Subcutaneous adipose tissue (tissue), 4 donors: Measurements from ENCODE around the gene IQGAP2. TPM values are rescaled to one million over a fixed set of nuclear protein-coding genes. Genes with fewer than 3 reads are reported as not detected.

Source experiments
- CTCF ChIP-seq: fragments of 450-650 bp; IDR thresholded peaks from one replicate; pipeline ENCODE4 v1.5.1; 2016; ENCODE audit warnings: low read depth, mild to moderate bottlenecking, control low read depth, antibody characterized with exemption, moderate library complexity
- total RNA-seq, 4 donors: library from RNA; depleted of rRNA; stranded (reverse); fragments of >200 nt; gene quantifications; one replicate each; pipeline ENCODE4 v1.1.0, GENCODE V29; 2016

IQGAP2 gene
- total RNA-seq, 4 donors from 2014 or later, result 16.8 to 119 (median 57.0) TPM

- no peak for TF ChIP-seq CTCF
Observed at GRCh38 chr5:76367623-76368371, 35.3 kb upstream of the IQGAP2 start.

GRCh38 chr5:76368941-76369340 lies 34.1 kb upstream of the IQGAP2 start:
- TF ChIP-seq CTCF, result no peak

- TF ChIP-seq CTCF, result no peak
Observed at GRCh38 chr5:76371960-76372322, 31.1 kb upstream of the IQGAP2 start.

- no peak for TF ChIP-seq CTCF
Observed at GRCh38 chr5:76372323-76373054, 30.6 kb upstream of the IQGAP2 start.

- no peak for TF ChIP-seq CTCF
Observed at GRCh38 chr5:76376148-76376865, 26.8 kb upstream of the IQGAP2 start.

DNA sequence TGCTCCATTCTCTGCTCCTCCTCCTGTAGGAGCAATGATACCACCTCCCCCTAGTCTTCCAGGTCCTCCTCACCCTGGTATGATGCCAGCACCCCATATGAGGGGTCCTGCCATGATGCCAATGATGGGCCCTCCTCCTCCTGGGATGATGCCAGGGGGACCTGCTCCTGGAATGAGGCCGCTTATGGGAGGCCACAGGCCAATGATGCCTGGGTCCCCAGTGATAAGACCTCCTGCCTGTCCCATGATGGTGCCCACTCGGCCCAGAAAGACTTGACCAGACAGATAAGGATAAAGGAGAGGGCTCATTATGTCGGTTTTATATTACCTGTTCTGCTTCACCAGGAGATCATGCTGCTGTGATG lies 26.2 kb upstream of the IQGAP2 start:
- TF ChIP-seq CTCF, result no peak

DNA sequence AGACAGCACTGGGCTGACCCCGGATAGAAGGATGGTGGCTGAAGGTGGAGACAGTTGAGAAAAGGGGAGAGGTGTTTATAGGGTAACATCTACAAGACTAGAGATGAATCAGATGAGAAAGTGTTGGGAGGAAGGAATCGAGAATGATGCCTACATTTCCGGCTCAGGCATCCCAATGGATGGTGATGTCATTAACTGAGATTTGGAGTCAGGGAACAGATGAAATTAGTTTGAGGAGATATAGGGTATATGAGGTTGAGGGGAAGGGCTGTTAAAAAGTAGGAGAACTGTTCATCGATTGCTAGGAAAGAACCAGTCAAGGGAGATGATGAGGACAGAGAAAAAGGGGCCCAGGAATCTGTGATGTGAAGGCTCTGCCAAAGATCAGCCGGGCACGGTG lies 24.7 kb upstream of the IQGAP2 start:
- TF ChIP-seq CTCF, result no peak
